Bronchial epithelial cell (primary cell): ENCODE measurements around the gene NUP98. TPM values are rescaled to one million over a fixed set of nuclear protein-coding genes. Genes with fewer than 3 reads are reported as not detected.

Source experiments
- DNase-seq: peaks from one replicate; pipeline ENCODE4 v3.0.0-alpha.2; 2010; ENCODE audit warnings: low read depth
- FAIRE-seq: peaks from 2 replicates; lab custom pipeline; 2011; peaks lifted over from hg19 to GRCh38; lab: Jason Lieb, UNC
- H3K27me3 ChIP-seq: 2 replicates; pipeline ENCODE4 v1.5.1; 2011; ENCODE audit warnings: low read length; ENCODE audit not compliant: control insufficient read depth, insufficient read depth
- H3K36me3 ChIP-seq: 2 replicates; pipeline ENCODE4 v1.5.1; 2011; ENCODE audit warnings: low read length; ENCODE audit not compliant: control insufficient read depth, insufficient read depth
- H3K4me3 ChIP-seq: 2 replicates; pipeline ENCODE4 v1.5.1; 2011; ENCODE audit warnings: mild to moderate bottlenecking, low read depth, low read length, control low read depth
- CTCF ChIP-seq: IDR thresholded peaks from 2 replicates; pipeline ENCODE4 v1.5.1; 2011; ENCODE audit warnings: mild to moderate bottlenecking, moderate library complexity, low read length, control low read depth, inconsistent platforms; ENCODE audit not compliant: insufficient read depth, severe bottlenecking
- total RNA-seq: library from RNA; depleted of rRNA; stranded (reverse); fragments of >200 nt; gene quantifications from 2 replicates; pipeline ENCODE4 v1.2.1, GENCODE V29; 2014

Gene NUP98
- total RNA-seq, 1 donor from 2014 or later = 59.8 TPM

GRCh38 chr11:3626250-3626960 is 170.9 kb downstream of the NUP98 start:
- FAIRE-seq (no peak), DNase-seq (no peak)
- H3K4me3 ChIP-seq = no peak overlapping the region
- no peaks in the 10 kb centered on the region for H3K27me3 ChIP-seq
- TF ChIP-seq CTCF = no peak
- no peaks in the 10 kb centered on the region for H3K36me3 ChIP-seq

Other genes with a start within 250 kb of the NUP98 start
- not detected in 2 replicates for gene ART5, start 155.6 kb downstream of the NUP98 start, total RNA-seq
- not detected in 2 replicates for gene ART1, start 152.4 kb downstream of the NUP98 start, total RNA-seq
- gene CHRNA10, start 126.2 kb downstream of the NUP98 start, total RNA-seq = 0.26 and 0.51 TPM in 2 replicates
- 26.3 and 31.9 TPM in 2 replicates for gene PGAP2, start 11.0 kb upstream of the NUP98 start, total RNA-seq
- gene RHOG, start 43.4 kb upstream of the NUP98 start, total RNA-seq = 5.5 and 7.3 TPM in 2 replicates
- 60.8 and 86.9 TPM in 2 replicates for gene STIM1, start 58.1 kb upstream of the NUP98 start, total RNA-seq